ENCODE results near the gene CRIP3.

DNA sequence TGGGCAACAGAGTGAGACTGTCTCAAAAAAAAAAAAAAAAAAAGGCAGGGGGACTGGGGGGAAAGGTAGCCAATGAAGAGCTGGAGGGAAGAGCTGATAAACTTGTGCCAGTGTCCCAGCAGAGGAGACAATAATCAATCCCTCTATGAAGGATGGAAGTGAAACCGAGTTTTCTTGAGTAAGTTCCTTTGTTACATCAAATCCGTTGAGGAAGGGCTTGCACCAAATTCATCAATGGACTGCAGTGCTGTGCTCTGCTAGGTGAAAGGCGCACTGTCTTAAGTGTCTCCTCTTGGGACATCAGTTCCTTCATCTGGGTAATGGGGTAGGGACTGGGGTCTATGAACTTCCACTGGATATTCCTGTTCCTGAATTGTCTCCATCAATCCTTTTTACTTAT is 3.0 kb upstream of the CRIP3 start:
- TF ChIP-seq ZNF570 (CRISPR knock-in tag; IDR thresholded peaks at IDR 0.05; ENCODE audit: borderline replicate concordance) (no peak), PCBP1 (IDR thresholded peaks at IDR 0.05; ENCODE audit: borderline replicate concordance, low read depth, low read length) (no peak), ZBTB7B (CRISPR knock-in tag; IDR thresholded peaks at IDR 0.05) (no peak)
